SK-N-MC (cell line): ENCODE measurements around the gene PC.

Experiments used
- EZH2 ChIP-seq: fragments of 200-600 bp; sonication (generic); IDR thresholded peaks from one replicate; pipeline ENCODE4 v1.6.1; 2017; ENCODE audit warnings: antibody characterized with exemption
- POLR2AphosphoS5 ChIP-seq: IDR thresholded peaks from 2 replicates; pipeline ENCODE4 v1.6.1; 2012; ENCODE audit warnings: mild to moderate bottlenecking, low read depth, low read length, borderline replicate concordance

DNA sequence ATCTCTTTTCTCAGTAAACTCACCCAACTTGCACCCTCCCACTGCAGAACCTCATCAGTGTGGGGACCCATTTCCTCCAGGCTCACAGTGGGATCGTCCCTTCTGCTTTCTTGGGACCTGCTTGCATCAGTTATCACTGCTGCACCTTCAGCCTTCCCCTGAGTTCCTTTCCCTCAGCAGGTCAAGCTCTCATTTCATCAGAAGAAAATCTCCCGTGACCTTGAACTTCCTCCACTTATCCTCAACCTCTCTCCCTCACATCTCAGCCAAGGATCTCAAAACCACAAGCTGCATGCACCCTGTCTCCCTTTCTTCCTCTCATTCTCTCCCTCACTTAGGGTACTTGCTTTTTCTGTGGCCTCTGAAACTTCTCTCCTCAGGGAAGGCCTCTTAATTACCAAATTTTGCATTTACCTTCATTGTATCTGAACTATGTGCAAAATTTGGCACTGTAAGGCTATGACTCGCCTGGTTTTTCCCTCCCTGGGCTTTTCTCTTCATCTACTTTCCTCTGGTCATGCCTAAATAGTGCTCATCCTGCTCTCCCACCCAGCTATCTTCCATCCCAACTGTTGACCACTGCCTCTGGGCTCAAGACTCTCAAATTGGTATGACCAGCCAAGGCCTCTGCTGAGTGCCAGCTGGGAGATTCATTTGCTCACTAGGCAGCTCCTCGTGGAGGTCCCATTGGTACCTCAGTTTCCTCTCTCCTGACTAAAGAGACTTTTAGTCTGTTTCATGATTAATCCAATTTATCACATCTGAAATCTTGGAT is 117.7 kb downstream of the PC start:
- no peak; the same call in 1 of the 2 replicates for TF ChIP-seq POLR2AphosphoS5
- TF ChIP-seq EZH2, result no peak
